ENCODE measurements around the gene SMG6.

- no peak for TF ChIP-seq RARB (CRISPR knock-in tag; IDR thresholded peaks at IDR 0.05)
- TF ChIP-seq ZNF565 (CRISPR knock-in tag; conservative IDR thresholded peaks at IDR 0.05; ENCODE audit: low read depth), result no peak
- TF ChIP-seq PATZ1 (CRISPR knock-in tag; IDR thresholded peaks at IDR 0.05; ENCODE audit: borderline replicate concordance), result no peak
- TF ChIP-seq BACH2 (CRISPR knock-in tag; IDR thresholded peaks at IDR 0.05; ENCODE audit: borderline replicate concordance), result no peak
- TF ChIP-seq ARNTL (CRISPR knock-in tag; IDR thresholded peaks at IDR 0.05; ENCODE audit: borderline replicate concordance, low read depth), result no peak
These were observed 31.4 kb downstream of the SMG6 start for GRCh38 chr17:2271985-2272702.
